Upper lobe of left lung (tissue), 6 donors: ENCODE results near the gene PPP4C. TPM values are rescaled to one million over a fixed set of nuclear protein-coding genes. Genes with fewer than 3 reads are reported as not detected.

Experiments
- ATAC-seq, 2 donors: fragments of 200-7000 bp; cut with Tn5 transposase; one replicate each; pipeline ENCODE4 v1.9.1; 2022; ENCODE audit warnings: mild to moderate bottlenecking in 2 of 2, moderate library complexity in 2 of 2; ENCODE audit not compliant: low FRiP score in 2 of 2
- DNase-seq, 2 donors: peaks; one replicate each; pipeline ENCODE4 v3.0.0-alpha.2; 2019 to 2020
- H3K27ac ChIP-seq, 4 donors: fragments of 200-600 bp; sonication (generic); one replicate each; pipeline ENCODE4 v1.5.1; 2016 to 2019
- H3K27me3 ChIP-seq, 4 donors: fragments of 200-600 bp; sonication (generic); one replicate each; pipeline ENCODE4 v1.5.1; 2017 to 2019
- H3K36me3 ChIP-seq, 4 donors: fragments of 200-600 bp; sonication (generic); one replicate each; pipeline ENCODE4 v1.5.1; 2016 to 2019
- H3K4me1 ChIP-seq, 4 donors: fragments of 200-600 bp; sonication (generic); one replicate each; pipeline ENCODE4 v1.5.1; 2018 to 2019
- H3K4me3 ChIP-seq, 4 donors: fragments of 200-600 bp; sonication (generic); one replicate each; pipeline ENCODE4 v1.5.1; 2017 to 2019; ENCODE audit warnings: mild to moderate bottlenecking in 2 of 4, moderate library complexity in 1 of 4
- H3K9me3 ChIP-seq, 4 donors: fragments of 200-600 bp; sonication (generic); one replicate each; pipeline ENCODE4 v1.5.1; 2018 to 2019
- CTCF ChIP-seq, 6 experiments: fragments of 450-650 bp in 4 of 6; fragments of 200-600 bp in 2 of 6; sonication (generic) in 2 of 6; IDR thresholded peaks; one replicate each; pipeline ENCODE4 v1.5.1; 2016 to 2019; ENCODE audit warnings: antibody characterized with exemption in 6 of 6
- EP300 ChIP-seq, 4 donors: sonication (generic); formaldehyde crosslinking; IDR thresholded peaks; one replicate each; pipeline ENCODE4 v1.5.1; 2017; ENCODE audit warnings: antibody characterized with exemption in 4 of 4, control low read depth in 2 of 4
- POLR2A ChIP-seq, 4 donors: fragments of 450-650 bp; IDR thresholded peaks; one replicate each; pipeline ENCODE4 v1.5.1; 2016 to 2017; ENCODE audit warnings: antibody characterized with exemption in 4 of 4, mild to moderate bottlenecking in 2 of 4
- POLR2AphosphoS5 ChIP-seq, 2 donors: sonication (generic); formaldehyde crosslinking; IDR thresholded peaks; one replicate each; pipeline ENCODE4 v1.5.1; 2017; ENCODE audit warnings: antibody characterized with exemption in 2 of 2
- WGBS, 2 donors: methylation state at CpG; one replicate each; pipeline ENCODE4 v1.1.5; 2017 to 2018; 5-methylcytosine and 5-hydroxymethylcytosine counted together
- total RNA-seq, 6 donors: library from RNA; depleted of rRNA in 4 of 6; stranded (reverse); fragments of >200 nt in 4 of 6; gene quantifications; one replicate each; pipeline versions ENCODE4 v1.1.0 to v1.2.1, GENCODE V29; 2016 to 2021
- donor health status: DM: no; HTN: no; CAD: no; lungs with moderate emphysema.
- donor health status: DM: no; HTN: yes; CAD: no; lungs with severe emphysema.

Gene PPP4C
- total RNA-seq = 10 to 100 TPM; 44.4 to 99.4 (median 80.0) TPM

- DNase-seq = peak; percentile 93 to 99
- H3K36me3 ChIP-seq = peaks cover 8 to 62% (median 44%) of the 10 kb centered on the region in 4 donors
- TF ChIP-seq POLR2AphosphoS5 (IDR thresholded peaks at IDR 0.05) (peak; percentile 95 to 97), POLR2A (IDR thresholded peaks at IDR 0.05) (peak in 3 of 4 donors; percentile 63 to 90 (median 80)), EP300 (IDR thresholded peaks at IDR 0.05) (peak in 1 of 4 donors; percentile 28), CTCF (IDR thresholded peaks at IDR 0.05) (peak in 2 of 6 experiments; percentile 21 to 24)
- H3K9me3 ChIP-seq = no peaks in the 10 kb centered on the region
- peak within 1 kb of the TSS; percentile 93 to 98 (median 96) for H3K27ac ChIP-seq
- ATAC-seq = peak; percentile 92 to 97
- H3K4me3 ChIP-seq = peak within 1 kb of the TSS; percentile 81 to 100 (median 98)
- no peaks in the 10 kb centered on the region for H3K27me3 ChIP-seq
- peaks cover 20 to 39% (median 28%) of the 10 kb centered on the region in 4 donors for H3K4me1 ChIP-seq
- 1 to 3% methylated on average over 48 to 54 of the region's 67 CpGs for WGBS, 2 donors
Measured at GRCh38 chr16:30075503-30076275, at the start of gene PPP4C. TSS of gene PPP4C (plus strand) at chr16:30075994. CDS start at chr16:30076378, 384 bp downstream.

- Histone ChIP-seq H3K4me1 (peaks cover 5 to 17% (median 11%) of the 10 kb centered on the region in 4 donors), H3K27me3 (peaks cover 0 to 25% (median 17%) of the 10 kb centered on the region in 4 donors), H3K27ac (no peak overlapping the region), H3K9me3 (no peaks in the 10 kb centered on the region), H3K4me3 (no peak overlapping the region), H3K36me3 (no peaks in the 10 kb centered on the region)
- DNase-seq (peak in 1 of 2 donors; percentile 82), ATAC-seq (no peak)
- 89 to 95% methylated on average over 17 to 18 of the region's 18 CpGs for WGBS, 2 donors
- TF ChIP-seq POLR2AphosphoS5 (IDR thresholded peaks at IDR 0.05) (no peak), EP300 (IDR thresholded peaks at IDR 0.05) (no peak), CTCF (IDR thresholded peaks at IDR 0.05) (no peak), POLR2A (IDR thresholded peaks at IDR 0.05) (no peak)
Measured at GRCh38 chr16:30026449-30026848, 49.3 kb upstream of the PPP4C start.

- ATAC-seq = no peak
- 43 to 44% methylated on average over 12 of the region's 13 CpGs for WGBS, 2 donors
- no peak for DNase-seq
- Histone ChIP-seq H3K4me1 (peaks cover 3 to 16% (median 7%) of the 10 kb centered on the region in 4 donors), H3K27ac (no peak overlapping the region), H3K9me3 (no peaks in the 10 kb centered on the region), H3K4me3 (no peak overlapping the region), H3K27me3 (peaks cover 0 to 31% (median 22%) of the 10 kb centered on the region in 4 donors), H3K36me3 (no peaks in the 10 kb centered on the region)
- TF ChIP-seq POLR2AphosphoS5 (IDR thresholded peaks at IDR 0.05) = no peak
- TF ChIP-seq CTCF (IDR thresholded peaks at IDR 0.05) = no peak
- TF ChIP-seq POLR2A (IDR thresholded peaks at IDR 0.05) = no peak
- no peak for TF ChIP-seq EP300 (IDR thresholded peaks at IDR 0.05)
Measured at GRCh38 chr16:30027588-30028437, 48.0 kb upstream of the PPP4C start.

GRCh38 chr16:30028438-30029076, 47.2 kb upstream of the PPP4C start:
- WGBS, 2 donors = 18 to 22% methylated on average over 13 to 16 of the region's 18 CpGs
- Histone ChIP-seq H3K27me3 (peaks cover 0 to 38% (median 22%) of the 10 kb centered on the region in 4 donors), H3K9me3 (no peaks in the 10 kb centered on the region), H3K27ac (no peak overlapping the region), H3K4me1 (peaks cover 3 to 16% (median 7%) of the 10 kb centered on the region in 4 donors), H3K36me3 (no peaks in the 10 kb centered on the region), H3K4me3 (no peak overlapping the region)
- ATAC-seq = peak in 1 of 2 donors; percentile 13
- TF ChIP-seq CTCF (IDR thresholded peaks at IDR 0.05) (no peak), EP300 (IDR thresholded peaks at IDR 0.05) (no peak), POLR2AphosphoS5 (IDR thresholded peaks at IDR 0.05) (no peak), POLR2A (IDR thresholded peaks at IDR 0.05) (no peak)
- DNase-seq = peak in 1 of 2 donors; percentile 79
